ENCODE measurements around the gene EPHB1.
"Not testable (repeated sequence)": the region's sequence is repeated elsewhere in the genome, so short reads cannot be mapped to it uniquely, and the experiment has no call there.

EPHB1 gene

GRCh38 chr3:135012101-135012500, 217.0 kb downstream of the EPHB1 start:
- no peak for DNase-seq

DNA sequence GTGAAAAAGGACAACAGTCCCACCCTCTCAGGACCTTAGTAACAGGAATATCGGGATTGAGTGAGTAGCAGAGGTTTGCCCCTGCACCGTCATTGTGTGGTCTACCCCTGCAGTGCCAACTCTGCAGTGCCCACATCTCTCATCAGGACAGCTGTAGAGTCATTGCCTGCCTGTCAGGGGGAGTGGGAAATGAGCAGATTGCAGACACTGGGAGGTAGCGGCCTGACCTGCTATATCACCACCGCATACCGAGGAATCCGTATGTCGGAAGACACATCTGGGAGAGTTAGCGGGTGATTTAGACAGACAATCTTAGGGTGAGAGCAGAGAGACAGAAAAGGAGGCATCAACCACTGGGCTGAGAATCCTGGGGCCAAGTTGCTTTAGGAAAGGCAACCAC, 218.1 kb downstream of the EPHB1 start:
- no peak for DNase-seq

DNA sequence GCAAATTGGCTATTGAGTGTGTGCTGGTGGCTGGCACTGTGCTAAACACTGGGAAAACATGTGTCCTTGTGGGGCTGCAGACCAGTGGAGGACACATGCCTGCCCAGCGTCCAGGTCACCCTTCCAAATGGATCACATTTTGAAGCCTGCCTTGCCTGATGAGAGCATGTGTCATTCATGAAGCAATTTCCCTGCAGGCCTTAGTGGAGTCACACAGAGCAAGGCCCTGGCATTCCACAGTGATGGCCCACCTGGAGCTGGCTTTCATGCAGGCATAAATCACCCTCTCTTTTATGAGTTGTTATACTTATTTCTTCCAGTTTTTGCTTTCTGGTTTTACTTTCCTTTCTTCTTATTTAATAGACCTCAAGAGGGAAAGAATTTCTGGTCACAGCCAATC, 219.5 kb downstream of the EPHB1 start:
- DNase-seq, result no peak

DNA sequence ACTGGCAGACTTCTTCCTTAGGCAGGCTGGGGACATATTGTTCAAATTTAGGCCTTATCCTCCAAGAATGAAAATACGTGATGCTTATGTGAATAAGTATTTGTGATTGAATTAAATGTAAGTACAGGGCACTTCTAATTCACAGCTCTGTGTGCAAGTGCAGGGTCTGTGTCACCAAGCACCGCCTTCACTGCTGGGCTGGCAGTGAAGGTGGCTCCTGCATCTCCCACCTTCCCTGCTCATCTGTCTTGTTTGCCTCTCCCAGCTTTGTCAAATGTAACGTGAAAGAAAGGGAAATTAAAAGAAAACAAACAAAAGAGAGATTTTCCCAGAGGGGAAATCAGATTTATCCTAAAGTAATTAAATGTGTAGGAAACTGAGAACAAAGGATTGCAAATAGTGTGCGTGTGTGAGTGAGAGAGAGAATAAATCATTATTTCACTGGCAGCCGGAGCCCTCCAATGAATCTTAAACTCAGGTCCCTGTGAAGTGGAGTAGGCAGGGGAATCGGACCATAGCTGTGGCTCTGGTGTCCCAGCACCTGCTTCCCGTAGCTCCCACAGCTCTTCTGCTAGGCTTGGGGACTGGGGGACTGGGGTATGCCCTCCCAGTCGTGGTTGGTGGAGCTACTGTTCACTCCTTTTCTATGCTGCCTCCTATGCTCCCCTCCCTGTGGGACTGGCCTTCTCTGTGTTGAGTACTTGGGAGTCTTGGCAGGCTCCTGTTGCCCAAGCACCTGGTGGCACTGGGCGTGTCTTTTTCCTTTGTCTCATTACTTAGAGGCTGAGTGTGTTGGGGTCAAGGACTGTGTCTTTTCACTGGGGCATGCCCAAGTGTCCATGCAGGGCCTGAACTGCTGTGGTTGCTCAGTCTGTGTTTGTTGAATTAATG, 222.2 kb downstream of the EPHB1 start:
- DNase-seq, result no peak

DNA sequence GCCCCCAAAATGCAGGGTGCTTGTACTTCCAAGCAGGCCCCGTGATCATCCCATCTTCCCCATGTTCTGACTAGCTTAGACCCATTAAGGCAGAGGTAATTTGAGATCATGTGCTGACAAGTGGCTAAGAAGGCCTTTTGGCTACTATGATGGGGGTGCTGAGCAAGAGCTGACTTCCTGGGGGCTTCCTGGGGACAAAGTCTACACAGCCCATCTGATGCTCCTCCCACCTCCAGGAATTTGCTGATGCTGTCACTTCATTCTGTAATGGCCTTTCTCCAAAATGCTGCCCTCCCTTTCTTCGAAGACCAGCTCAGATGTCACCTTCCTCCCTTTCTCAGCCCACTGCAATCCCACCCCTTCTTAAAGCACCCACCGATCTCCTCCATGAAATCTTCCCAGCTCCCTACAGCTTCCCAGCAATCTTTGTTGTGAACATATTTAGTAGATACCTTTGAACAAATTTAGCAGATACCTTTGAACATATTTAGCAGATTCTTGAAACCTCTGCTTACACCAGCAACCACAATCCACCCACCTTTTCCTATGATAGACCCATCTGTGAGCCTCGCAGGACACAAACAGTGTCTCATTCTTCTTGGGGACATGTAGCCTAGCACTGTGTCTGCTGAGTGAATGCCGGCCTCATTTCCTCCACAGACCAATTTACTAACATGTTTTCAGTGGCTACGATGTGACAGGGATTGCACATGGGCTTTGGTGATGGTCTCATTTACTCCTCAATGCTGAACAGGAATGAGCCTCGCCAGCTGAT, 223.3 kb downstream of the EPHB1 start:
- no peak for DNase-seq

DNA sequence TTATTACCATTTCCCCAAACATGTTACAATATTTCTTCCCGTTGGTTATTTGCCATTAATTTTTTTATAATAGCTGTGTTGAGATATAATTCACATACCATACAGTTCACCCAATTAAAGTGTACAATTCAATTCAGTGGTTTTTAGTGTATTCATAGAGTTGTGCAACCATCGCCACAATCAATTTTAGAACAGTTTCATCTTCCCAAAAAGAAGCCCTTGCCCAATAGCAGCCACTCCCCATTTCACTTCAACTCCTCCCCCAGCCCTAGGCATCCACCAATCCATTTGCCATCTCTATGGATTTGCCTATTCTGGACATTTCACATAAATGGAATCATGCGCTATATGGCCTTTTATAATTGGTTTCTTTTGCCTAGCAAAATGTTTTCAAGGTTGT, 225.1 kb downstream of the EPHB1 start:
- DNase-seq, result no peak

DNA sequence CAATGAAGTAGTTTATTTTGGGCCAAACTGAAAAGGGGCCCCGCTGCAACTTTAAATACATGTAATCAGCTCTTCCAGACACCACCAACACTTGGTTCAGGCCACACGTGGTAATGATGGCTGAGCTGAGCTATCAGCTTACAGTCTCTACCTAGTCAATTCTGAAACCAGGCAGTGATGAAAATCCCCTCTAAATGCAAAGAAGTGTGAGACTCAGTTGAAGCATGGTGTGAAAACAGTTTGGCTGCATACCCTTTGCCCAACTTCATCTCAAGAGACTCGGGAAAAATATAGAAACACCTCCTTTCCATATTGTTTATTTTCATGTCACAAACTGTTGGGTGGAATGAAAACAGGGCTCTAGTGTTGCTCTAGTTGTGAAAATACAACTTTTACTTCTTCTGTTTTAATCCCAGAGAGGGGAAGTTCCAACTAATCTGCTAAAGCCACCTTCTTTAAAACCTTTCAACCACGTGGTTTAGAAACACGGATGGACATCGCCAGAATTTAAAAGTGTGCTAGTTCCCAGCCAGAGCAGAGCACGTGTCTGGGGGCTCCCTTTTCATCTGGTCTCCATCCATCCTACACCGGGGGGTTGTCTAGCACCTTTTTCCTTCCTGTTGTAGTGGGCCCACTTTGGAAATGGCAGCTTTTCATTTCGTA, 229.1 kb downstream of the EPHB1 start:
- DNase-seq, result no peak

GRCh38 chr3:135030768-135031615, 235.9 kb downstream of the EPHB1 start:
- DNase-seq, result peak; percentile 62

DNA sequence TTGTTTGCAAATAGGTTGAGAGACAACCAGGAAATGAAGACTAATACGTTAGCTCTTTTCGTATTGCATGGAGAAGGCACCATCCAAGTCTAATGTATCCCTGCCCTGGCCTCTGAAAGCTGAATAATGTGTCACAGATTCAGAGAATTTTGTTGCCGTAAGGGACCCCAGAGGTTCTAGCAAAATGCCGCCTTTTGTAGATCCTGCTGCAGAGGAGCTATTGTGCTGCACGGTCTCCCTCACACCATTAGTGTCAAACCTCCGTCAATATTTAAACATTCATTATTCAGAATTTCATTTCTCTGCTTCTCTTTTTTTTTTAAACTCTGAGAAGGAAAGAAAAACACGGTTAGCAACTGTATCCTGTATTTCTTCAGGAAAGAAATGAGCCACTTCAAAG, 238.7 kb downstream of the EPHB1 start:
- no peak for DNase-seq

DNA sequence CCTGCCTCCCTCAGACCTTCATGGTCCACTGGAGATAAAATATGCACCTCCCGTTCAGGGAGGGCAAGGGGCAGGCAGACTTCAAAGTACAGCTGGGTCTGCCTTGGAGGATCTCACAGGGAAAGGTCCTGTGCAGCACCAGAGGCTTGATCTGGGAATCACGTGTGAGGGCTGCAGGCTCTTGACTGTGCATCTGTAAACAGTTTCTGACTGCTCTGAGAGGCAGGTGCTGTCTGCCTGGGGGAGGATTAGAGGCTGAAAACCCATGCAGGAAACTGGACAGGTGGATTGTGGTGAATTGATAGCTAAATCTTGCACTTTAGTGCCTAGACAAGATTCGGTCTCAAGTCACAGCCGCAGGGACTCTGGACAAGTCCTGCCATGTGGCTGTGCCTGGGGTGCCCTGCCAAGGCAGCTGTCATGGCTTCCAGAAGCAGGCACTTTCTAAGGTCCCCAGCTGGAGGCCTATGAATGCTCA, 239.3 kb downstream of the EPHB1 start:
- peak; percentile 23 for DNase-seq

DNA sequence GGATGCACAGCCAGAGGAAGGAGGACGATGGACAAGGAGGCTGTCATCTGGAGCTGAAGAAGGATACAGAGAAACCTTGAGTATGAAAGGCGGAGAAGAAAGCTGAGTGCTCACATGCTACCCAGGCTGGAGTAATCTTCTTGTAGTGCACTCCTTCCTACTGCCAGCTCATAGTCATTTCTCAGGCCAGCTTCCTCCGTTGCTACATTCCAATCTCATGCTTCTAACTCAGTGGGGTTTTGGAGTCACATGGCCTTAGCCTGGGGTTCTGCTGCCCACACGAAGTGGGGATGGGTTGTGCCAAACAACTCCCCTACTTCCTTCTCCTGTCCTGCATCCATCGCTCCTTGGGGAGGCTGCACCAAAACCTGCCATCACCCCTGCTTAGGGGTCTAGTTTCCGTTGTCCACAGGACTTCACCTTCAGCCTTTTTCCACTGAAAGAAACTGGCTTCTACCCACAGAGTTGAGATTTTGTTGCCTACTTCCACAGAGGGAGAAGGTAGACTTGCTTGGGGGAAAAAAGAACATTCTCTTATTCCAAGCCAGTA, 239.9 kb downstream of the EPHB1 start:
- DNase-seq, result no peak

- DNase-seq, result no peak
Measured at GRCh38 chr3:135038186-135038585, 243.1 kb downstream of the EPHB1 start.

- not testable (repeated sequence) for DNase-seq
Measured at GRCh38 chr3:135039536-135039935, 244.5 kb downstream of the EPHB1 start.

- no peak for DNase-seq
Measured at GRCh38 chr3:135040321-135041240, 245.5 kb downstream of the EPHB1 start.

DNA sequence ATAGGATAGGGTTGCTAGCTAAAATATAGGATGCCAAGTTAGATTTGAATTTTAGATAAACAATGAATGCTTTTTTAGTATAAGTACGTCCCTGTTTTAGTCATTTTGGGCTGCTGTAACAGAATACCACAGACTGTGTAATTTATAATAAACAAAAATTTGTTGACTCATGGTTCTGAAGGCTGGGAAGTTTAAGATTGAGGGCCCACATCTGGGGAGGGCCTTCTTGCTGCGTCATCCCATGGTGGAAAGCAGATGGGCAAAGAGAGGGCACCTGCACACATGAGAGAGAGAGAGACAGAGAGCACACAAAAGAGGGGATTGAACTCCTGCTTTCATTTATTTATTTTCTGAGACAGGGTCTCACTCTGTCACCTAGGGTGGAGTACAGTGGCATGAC, 246.5 kb downstream of the EPHB1 start:
- DNase-seq, result no peak

GRCh38 chr3:135047061-135047460, 252.0 kb downstream of the EPHB1 start:
- no peak for DNase-seq

DNA sequence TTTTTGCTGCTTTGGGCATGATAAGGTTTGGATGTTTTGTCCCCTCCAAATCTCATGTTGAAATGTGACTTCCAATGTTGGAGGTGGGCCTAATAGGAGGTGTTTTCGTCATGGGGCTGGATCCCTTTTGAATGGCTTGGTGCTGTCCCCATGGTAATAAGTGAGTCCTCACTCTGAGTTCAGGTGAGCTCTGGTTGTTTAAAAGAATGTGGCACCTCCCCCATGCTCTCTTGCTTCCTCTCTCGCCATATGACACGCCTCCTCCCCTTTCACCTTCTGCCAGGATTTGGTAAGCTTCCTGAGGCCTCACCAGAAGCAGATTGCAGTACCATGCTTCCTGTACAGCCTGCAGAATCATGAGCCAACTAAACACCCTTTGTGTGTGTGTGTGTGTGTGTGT, 255.5 kb downstream of the EPHB1 start:
- DNase-seq, result no peak

DNA sequence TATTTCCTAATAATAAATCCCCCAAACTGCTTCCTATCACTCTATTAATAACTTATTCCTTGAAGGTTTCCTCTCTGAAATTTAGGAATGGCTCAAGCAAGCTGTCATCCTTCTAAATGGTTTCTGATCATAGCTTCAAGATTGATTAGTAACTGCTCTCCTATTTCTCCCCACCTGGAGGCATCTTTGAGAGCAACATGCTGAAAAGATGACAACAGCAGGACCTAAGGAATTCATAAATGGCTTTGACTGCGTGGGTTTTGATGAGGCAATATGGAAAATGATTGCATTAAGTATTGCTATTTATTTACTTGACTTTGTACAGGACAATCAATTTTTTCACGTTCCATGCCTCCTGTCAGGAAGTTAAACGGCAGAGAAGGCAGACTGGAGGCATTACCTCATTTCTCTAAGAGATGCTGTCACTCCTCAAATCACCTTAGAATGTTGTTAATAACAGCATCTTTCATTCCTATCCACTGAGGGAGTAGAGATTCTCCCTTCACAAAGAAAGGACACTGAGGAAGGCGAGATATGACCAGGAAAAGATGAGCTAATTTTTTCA, 256.4 kb downstream of the EPHB1 start:
- DNase-seq, result no peak

DNA sequence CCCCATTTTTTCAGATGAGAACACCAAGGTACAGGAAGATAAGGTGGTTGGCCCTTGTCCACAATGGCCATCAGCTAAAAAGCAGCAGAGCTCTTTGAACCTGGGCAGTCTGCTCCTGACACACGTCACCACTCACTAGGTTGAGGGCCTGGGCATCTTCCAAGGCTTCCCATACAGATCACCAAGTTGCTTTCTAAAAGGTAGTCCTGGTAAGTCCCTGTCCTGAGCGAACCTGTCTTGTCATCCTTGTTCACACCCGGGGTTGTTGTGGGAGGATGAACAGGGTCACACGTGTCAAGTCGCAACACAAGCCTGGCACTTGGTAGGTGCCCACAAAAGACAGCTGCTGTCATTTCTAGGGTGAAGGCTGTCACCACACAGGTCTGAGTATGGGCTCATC, 260.4 kb downstream of the EPHB1 start:
- no peak for DNase-seq

DNA sequence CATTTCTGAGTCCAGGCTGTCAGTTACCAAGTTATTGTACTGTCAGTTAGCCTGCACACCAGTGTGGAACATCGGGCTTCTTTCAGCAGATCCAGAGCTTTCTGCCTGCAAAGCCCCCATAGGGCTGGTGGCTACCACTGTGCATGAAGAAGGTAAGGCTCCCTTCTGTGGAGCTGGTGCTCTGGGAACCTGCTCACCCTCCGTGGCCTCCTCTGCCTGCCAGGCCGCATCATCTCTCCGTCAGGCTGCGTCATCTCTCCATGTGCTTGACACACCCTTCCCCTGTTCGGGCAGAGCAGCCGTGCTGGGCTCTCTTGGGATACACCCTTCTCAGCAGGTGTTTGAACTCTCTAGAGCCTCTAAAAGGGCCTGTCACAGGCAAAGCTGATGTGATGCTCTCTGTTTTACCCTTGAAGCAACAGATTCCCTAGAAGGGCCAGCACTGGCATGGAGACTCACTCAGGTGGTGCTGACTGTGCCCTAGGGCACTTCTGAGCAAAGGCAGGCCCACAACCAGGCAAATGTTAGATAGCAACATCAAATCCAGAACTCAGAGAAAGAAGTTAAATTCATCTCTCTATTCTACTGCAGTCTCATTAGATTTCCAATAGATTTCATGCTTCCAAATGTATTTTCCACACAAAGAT, 261.1 kb downstream of the EPHB1 start:
- no peak for DNase-seq

Data from NCI-H2171 (cell line).